Measurements from ENCODE around the gene SMYD5. TPM values are rescaled to one million over a fixed set of nuclear protein-coding genes. Genes with fewer than 3 reads are reported as not detected.
A peak's percentile ranks its signal among the peaks of the same experiment; 100 is the strongest.

Gene SMYD5
- total RNA-seq, 2 experiments from 2014 or later = 39.6 to 48.6 TPM

DNA sequence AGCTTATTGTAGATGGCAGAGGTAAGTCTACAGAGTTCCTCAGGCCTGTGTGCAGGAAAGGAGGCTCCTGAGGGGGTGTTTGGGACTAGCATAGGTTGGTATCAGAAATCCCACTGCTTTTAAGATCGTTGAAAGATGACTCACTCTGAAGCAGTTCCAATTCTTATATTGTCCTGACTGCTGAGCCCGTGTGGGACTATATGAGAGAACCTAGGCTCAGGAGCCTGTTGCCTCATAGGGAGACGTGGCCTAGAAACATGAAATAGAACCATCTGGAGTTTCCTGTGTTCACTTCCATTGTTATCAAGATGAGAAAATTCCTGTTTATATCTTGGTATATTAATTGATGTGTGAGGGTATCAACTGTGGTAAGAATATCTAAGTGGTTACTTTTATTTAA lies 25.7 kb downstream of the SMYD5 start:
- DNase-seq = no peak
- ChIA-PET POLR2A (interaction anchor here (0.8 to 9.9 kb wide), 3 partner anchors 12 to 16 kb away, joined by 3 to 97 read pairs (median 3); no protein-coding TSS in a partner anchor), CTCF (interaction anchor here (2.9 kb wide), 1 partner anchor 50 kb away, joined by 11 read pairs; no protein-coding TSS in a partner anchor)
- H3K27me3 Mint-ChIP-seq = no peaks in the 10 kb centered on the region
- H3K9me3 Mint-ChIP-seq = no peaks in the 10 kb centered on the region
- intact Hi-C loops (cut with micrococcal nuclease) = no loop called here
- H3K4me3 Mint-ChIP-seq = no peak overlapping the region
- no peak for ATAC-seq
- H3K4me1 Mint-ChIP-seq (ENCODE audit: low read depth) = peaks cover 46% of the 10 kb centered on the region
- peaks cover 60% of the 10 kb centered on the region for H3K36me3 Mint-ChIP-seq (ENCODE audit: low read depth)
- TF ChIP-seq, protein P1, sequence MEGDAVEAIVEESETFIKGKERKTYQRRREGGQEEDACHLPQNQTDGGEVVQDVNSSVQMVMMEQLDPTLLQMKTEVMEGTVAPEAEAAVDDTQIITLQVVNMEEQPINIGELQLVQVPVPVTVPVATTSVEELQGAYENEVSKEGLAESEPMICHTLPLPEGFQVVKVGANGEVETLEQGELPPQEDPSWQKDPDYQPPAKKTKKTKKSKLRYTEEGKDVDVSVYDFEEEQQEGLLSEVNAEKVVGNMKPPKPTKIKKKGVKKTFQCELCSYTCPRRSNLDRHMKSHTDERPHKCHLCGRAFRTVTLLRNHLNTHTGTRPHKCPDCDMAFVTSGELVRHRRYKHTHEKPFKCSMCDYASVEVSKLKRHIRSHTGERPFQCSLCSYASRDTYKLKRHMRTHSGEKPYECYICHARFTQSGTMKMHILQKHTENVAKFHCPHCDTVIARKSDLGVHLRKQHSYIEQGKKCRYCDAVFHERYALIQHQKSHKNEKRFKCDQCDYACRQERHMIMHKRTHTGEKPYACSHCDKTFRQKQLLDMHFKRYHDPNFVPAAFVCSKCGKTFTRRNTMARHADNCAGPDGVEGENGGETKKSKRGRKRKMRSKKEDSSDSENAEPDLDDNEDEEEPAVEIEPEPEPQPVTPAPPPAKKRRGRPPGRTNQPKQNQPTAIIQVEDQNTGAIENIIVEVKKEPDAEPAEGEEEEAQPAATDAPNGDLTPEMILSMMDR (IDR thresholded peaks at IDR 0.05) = no peak
- peak overlapping the region; percentile 50 for H3K27ac Mint-ChIP-seq

DNA sequence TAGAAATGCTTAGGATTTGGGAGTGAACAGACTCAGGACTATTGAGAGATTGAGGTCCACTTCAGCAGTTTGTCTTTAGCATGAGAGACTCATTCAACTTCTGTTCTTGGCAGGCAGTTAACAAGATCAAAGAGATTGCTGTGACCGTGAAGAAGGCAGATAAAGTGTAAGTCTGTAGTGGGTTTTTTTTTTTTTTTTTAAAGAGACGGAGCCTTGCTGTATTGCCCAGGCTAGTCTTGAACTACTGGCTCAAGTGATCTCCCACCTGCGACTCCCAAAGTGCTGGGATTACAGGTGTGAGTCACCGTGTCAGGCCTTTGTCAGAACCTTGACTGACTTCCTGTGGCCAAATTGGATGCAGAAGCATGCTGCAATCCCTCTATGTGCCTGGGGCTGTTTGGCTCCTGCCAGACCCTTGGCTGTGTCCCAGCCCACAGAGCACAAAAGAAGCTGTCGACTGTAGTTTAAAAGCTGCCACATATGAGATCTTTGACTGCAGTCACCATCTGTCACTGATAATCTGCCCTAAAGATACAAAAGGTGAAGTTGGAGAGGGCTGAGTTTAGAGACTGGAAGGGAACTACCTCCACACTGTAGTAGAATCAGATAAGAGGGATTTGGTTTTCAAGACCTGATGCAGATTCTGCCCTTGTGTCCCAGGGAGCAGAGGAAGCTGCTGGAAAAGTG lies 30.0 kb downstream of the SMYD5 start:
- TF ChIP-seq, protein P1 (IDR thresholded peaks at IDR 0.05) = no peak
- intact Hi-C loops (cut with micrococcal nuclease) = no loop called here
- peaks cover 25% of the 10 kb centered on the region for H3K4me1 Mint-ChIP-seq (ENCODE audit: low read depth)

DNA sequence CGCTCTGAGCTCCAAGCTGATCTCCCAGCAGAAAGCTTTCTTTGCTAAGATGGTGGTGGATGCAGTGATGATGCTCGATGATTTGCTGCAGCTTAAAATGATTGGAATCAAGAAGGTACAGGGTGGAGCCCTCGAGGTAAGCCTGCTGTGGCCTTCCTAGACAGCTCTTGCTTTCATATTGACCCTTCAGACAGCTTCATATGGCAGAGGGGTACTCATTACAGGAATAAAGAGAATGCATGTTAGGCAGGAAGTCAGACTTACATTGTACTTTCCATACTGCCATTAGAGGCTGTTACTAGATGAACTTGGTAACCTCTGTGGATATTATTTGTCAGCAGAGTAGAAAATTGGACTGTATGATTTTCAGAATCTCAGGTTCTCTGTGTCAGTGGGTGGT lies 30.5 kb downstream of the SMYD5 start:
- POLR2A ChIA-PET = interaction anchor here (0.7 to 3.6 kb wide), 5 partner anchors 9 to 13 kb away, joined by 3 to 26 read pairs (median 4); partner anchors contain the start of genes CCT7 and PRADC1

More for the DNA sequence above, 30.0 kb downstream of the SMYD5 start:
- DNase-seq = no peak
- Mint-ChIP-seq H3K36me3 (ENCODE audit: low read depth) (peaks cover 59% of the 10 kb centered on the region), H3K27me3 (no peaks in the 10 kb centered on the region), H3K9me3 (no peaks in the 10 kb centered on the region), H3K27ac (peak overlapping the region; percentile 74), H3K4me3 (no peak overlapping the region)
- POLR2A ChIA-PET = interaction anchor here (0.7 to 3.6 kb wide), 6 partner anchors 9 to 19 kb away, joined by 3 to 26 read pairs (median 4); partner anchors contain the start of genes CCT7 and PRADC1
- no peak for ATAC-seq
- CTCF ChIA-PET = interaction anchor here (0.9 to 2.0 kb wide), 6 partner anchors 8 to 67 kb away, joined by 3 to 6 read pairs (median 3); partner anchors contain the start of genes CCT7 and PRADC1

DNA sequence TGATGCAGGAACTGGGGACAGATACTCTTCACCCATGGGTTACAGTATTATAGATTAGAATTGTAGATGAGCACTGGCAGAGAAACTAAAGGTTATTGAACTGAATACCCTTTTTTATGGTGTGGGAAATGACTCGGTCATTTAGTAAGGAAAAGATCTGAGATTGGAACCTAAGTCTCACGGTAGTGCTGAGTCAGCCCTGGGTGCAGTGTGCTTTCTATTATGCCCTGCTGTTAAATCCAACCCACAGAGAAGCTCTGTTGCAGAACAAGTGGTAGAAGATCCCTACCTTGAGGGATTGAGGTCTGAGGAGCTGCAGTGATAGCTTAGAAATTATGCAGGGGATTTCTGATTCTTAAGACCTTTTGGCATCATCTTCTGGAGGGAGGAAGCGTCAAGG lies 32.8 kb downstream of the SMYD5 start:
- ChIA-PET CTCF (interaction anchor here (1.1 to 1.9 kb wide), 3 partner anchors 10 to 22 kb away, joined by 3 to 10 read pairs (median 8); partner anchors contain the start of genes CCT7 and PRADC1), POLR2A (interaction anchor here (0.8 to 3.0 kb wide), 5 partner anchors 13 to 42 kb away, joined by 3 to 11 read pairs (median 3); partner anchors contain the start of genes CCT7 and PRADC1)
- Mint-ChIP-seq H3K27me3 (no peaks in the 10 kb centered on the region), H3K36me3 (ENCODE audit: low read depth) (peaks cover 68% of the 10 kb centered on the region), H3K4me3 (no peak overlapping the region), H3K27ac (peak overlapping the region; percentile 28), H3K9me3 (no peaks in the 10 kb centered on the region), H3K4me1 (ENCODE audit: low read depth) (peaks cover 17% of the 10 kb centered on the region)
- DNase-seq (no peak), ATAC-seq (no peak)
- intact Hi-C loops (cut with micrococcal nuclease) = no loop called here
- TF ChIP-seq, protein P1 (IDR thresholded peaks at IDR 0.05) = no peak

More for the DNA sequence above, 30.5 kb downstream of the SMYD5 start:
- TF ChIP-seq, protein P1 (IDR thresholded peaks at IDR 0.05) = no peak
- Mint-ChIP-seq H3K4me1 (ENCODE audit: low read depth) (peaks cover 19% of the 10 kb centered on the region), H3K9me3 (no peaks in the 10 kb centered on the region), H3K4me3 (no peak overlapping the region), H3K27me3 (no peaks in the 10 kb centered on the region), H3K27ac (peak overlapping the region; percentile 74), H3K36me3 (ENCODE audit: low read depth) (peaks cover 57% of the 10 kb centered on the region)
- CTCF ChIA-PET = interaction anchor here (0.9 to 2.0 kb wide), 5 partner anchors 9 to 67 kb away, joined by 3 to 6 read pairs (median 3); partner anchors contain the start of gene CCT7
- no peak for DNase-seq
- peak; percentile 55 for ATAC-seq
- intact Hi-C loops (cut with micrococcal nuclease) = no loop called here
